GM19455 (cell line): ENCODE results near the gene MYOZ3.

Experiments used
- ATAC-seq: cut with Tn5 transposase; IDR thresholded peaks from one replicate; pipeline ENCODE4 v1.9.1; 2021; ENCODE audit not compliant: unreplicated experiment

MYOZ3 gene, protein sequence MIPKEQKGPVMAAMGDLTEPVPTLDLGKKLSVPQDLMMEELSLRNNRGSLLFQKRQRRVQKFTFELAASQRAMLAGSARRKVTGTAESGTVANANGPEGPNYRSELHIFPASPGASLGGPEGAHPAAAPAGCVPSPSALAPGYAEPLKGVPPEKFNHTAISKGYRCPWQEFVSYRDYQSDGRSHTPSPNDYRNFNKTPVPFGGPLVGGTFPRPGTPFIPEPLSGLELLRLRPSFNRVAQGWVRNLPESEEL

DNA sequence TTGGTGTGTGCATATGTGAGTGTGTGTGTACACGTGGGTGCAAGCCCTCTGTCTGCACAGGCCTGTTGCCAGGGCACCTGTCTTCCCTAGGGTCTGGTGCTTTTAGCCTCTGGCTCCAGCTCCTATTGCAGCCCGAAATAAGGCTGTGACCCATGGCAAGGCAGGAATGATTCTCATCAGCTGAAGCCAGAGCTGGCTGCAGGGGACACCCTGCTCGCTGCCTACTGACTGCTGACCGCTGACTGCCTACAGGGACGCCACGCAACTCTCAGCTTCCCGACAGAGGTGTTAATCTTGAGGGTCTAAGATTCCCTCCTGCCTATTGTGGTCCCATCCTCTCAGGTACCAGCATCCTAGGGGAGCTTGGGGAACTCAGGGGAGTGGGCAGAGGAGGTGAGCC is at the start of gene MYOZ3:
TSS of gene MYOZ3 (plus strand) at position 166 of the 400 bp plus-strand sequence. CDS start 1,691 bp downstream, outside the sequence.
- no peak for ATAC-seq

DNA sequence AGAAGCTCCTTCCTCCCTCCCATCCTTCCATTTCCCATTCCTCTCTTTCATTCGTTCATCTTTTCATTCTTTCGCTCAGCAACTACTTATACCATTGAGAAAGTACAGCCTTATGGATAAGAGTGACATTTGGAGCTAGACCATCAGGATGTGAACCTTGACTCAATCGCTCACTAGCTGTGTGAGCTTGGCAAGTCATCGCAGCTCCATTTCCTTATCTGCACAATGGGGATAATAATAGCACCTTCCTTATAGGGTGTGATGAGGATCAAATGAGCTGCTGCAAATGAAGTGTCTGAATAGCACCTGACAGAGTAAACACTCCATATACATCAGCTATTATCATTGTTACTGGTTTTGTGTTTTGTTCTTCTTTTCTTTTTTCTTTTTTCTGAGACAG is 48.6 kb upstream of the MYOZ3 start:
- no peak for ATAC-seq

DNA sequence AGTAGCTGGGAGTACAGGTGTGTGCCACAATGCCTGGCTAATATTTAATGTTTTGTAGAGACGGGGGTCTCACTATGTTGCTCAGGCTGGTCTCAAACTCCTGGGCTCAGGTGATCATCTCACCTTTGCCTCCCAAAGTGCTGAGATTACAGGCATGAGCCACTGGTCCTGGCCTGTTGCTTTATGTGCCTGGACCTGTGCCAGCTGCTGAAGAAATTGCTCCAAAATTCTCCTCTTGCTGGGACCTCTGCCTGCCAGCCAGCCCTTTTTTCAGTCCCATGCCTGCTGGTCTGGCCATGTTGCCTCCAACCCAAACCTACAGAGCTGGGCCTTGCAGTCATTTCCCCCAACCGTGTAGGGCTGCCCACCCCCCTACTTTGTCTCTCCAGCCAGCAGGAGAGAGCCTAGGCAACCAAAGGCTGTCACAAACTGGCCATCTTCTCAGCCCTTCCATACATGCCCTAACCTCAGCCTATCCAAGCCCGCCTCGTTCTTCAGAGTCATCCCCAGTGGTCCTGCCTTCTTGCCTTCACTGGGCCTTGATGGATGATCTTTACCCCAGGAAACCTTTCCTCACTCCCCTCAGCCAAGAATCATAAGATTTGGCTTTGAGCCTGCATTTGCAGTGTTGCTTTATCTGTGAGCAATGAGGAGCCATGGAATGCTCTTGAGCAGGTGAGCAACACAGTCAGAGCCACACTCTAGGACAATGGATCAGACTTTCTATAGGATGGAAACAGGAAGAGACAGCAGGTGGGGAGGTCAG is 48.0 kb upstream of the MYOZ3 start:
- ATAC-seq: no peak

DNA sequence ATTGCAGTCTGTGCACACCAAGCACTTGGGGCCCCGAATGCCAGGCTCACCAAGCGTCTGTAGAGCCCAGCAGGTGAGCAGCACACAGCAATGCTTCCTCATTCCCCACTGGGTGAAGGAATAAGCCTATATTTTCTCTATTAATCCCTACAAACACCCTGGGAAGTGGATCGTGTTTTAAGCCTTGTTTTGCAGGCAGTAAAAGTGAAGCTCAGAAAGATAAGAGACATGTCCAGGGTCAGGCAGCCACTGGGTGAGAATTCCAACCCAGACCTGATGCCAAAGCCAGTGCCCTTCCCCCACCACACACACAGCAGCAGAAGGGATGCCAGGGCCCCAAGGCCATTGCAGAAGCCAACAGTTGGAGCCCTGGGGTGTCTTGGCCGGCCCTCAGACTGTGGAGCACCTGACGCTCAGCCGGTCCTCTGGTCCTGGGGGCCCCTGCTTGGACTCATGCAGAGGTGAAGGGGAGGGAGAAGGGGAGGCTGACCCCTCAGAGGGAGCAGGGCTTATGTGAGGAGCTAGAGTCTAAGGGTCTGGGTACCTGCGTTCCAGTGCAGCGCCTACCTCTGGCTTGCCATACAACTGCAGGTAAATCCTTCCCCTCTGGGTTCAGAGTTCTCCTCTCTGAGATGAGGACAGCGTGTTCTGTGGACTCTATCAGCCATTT is 46.9 kb upstream of the MYOZ3 start:
- no peak for ATAC-seq

DNA sequence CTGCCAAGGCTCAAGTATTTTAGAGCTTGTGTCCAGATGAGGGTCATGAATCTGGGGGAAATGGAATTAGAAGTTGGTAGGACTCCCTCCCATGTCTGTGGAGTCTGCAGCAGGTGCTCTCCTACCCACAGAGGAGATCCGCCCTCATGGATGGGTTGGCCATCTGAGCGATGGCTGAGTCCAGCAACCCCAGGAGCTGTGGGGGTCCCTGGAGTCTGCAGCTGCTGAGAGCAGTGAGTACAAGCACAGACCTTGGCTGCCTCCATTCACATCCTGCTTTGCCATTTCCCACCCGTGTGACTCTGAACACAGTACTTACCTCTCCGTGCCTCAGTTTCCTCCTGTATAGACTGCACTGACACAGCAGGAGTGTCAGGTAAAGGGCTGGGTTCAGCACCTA is 46.4 kb upstream of the MYOZ3 start:
- ATAC-seq: no peak

DNA sequence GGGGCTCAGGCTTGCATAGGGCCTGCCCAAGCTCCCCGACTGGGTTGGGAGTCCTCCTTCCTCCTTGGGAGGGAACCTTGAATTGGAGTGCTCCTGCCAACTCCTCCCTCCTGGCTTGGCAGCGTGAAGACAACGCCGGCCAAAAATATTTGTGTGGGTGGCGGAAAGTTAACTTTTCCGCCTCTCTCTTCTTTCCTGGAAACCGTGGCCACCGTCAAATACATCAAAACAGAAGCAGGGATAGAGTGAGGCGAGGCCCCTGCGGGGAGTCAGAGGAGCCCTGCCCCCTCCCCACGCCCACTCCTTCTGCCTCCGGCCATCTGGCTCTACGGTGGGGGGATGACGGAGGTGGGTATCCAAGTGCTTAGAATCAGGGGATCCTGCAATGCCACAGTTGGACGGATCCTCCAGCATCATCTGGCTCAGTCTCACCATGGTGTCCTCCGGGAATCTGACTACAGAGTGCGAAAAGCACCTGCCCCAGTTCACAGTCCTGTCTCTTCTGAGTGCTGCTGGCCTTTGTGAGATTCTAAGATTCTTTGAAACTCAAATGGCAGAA is 45.8 kb upstream of the MYOZ3 start:
- ATAC-seq: no peak

DNA sequence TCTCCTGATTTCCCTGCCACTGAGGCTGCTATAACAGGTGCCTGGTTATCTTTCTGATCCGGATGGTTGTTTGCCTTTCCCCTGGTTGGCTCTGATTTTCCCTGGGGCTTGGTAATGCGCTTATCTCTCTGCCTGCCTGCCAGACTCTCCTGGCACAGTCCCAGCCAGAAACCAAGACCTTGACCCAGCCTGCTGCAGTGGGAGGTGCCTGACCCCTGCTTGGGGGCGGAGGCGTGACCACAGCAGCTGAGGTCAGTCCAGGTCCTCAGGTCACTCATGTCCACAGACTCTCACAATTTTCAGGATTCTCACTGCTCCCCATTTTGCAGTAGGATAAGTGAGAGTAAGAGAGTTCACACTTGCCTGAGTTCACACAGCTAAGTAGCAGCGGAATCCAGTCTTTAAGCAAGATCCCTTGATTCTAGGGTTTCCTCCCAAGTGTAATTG is 45.0 kb upstream of the MYOZ3 start:
- no peak for ATAC-seq

DNA sequence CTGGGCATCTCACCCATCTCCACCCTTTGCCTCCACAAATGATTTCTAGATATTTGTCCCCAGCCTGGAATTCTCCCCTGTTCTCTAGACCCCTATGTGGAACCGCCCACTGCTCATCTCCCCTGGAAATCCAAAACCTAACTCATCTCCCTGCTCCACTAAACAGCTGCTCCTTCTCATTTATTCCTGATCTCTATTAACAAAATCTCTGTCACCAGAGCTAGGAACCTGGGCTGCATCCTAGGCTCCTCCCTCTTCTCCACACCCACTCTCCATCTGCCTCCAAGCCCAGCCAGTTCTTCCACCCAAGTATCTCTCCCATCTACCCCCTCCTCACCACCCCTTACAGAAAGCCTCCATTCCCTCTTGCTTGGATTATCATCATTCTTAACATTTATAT is 44.5 kb upstream of the MYOZ3 start:
- ATAC-seq: no peak

DNA sequence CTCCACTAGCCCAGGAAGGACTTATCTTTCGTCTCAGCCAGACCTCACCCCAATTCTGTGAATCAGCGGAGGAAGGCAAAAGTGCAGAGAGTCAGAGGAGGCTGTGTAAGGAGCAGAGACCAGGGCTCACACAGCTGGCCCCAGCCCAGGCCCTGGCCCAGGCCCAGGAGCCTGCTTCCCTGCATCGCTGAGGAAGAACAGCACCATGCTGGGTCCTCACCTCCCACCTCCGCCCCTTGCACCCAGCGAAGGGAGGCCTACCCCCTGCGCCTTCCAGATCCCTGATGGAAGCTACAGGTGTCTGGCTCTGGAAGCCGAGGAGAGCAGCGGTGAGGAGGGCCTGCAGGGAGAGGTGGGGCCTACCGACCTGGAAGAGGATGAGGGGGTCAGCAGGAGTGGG is 42.9 kb upstream of the MYOZ3 start:
- no peak for ATAC-seq

DNA sequence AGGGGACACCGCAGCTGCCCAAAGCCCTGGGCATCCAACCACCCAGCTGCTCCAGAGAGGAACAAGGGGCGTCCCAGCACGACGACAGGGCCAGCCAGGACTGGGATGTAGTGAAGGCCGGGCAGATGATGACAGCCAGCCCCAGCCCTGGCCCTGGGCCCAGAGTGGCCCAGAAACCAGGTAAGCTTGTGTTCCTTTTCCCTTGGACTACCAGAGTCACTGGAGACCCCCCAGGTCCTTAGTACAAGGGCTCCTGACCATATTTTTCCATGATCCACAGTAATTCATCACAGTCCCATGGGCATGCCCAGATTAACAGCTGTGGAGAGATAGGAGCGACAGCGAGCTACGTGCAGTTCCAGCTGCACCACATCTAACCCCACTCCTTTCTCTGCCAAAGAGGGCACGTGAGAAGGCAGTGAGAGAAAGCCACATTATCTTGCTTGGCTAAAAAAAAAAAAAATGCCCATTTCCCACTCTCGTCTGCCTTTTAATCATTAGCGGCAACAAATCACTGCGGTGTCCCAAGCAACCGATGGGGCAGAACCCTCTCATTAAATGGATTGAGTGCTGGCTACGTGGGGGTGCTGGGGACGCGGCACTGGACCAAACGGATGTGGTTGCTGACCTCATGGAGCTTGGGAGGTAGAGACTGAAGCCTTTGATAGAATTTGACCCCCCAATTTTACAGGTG is 42.3 kb upstream of the MYOZ3 start:
- no peak for ATAC-seq

DNA sequence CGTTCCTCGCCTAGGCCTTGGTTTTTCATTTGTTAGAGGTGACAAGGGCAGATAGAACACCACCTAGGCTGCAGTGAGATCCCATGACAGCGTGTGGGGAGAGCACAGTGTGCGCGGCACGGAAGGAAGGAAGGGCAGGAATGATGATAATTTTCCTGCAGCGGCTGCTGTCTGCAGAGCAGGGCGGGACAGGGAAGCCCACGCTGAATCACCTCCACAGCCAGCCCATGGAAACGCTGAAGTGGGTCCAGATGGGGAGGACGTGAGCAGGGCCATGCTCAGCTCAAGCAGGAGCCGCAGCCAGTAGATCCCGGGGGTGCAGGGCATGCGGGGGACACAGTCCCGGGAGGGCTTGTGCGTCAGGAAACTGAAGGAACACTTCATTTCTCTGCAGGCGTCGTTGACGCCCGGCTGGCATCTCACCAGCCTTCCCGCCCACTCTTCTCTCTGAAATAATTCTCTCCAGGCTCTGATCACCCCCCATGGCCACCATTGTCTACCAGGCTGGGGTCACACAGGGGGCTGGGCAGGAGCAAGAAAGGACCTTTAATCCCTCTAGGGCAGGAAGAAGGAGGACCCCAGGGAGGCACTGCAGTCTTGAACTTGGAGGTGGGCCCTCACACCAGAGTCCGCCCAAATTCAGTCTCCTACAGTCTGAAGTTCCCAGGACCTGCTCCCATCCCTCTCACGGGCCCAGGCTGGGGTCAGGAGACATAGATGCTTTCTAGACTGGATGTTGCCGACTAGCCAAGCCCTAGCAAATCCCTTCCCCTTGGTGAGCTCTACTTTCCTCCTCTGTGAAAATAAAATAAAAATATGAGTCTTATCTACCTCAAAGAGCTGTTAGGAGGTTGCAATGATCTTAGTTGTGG is 41.5 kb upstream of the MYOZ3 start:
- no peak for ATAC-seq

DNA sequence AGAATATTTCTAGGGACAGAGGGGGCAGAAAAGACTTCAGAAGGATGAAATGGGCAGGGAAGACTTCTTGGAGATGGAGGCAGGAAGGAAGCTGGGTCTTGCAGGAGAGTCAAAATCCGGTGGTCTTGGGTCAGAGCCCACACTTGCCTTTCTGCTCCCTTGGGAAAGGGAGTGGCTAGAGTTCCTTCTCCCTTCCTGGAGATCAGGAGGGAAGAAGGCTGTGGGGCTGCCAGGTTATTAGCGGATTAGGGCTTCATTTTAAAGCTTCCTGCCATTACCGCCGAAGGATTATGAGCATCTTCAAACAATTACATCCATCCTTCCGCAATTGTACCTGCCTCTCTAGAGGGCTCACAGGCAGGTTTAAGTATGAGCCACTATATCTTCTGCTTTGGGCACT is 39.8 kb upstream of the MYOZ3 start:
- ATAC-seq: no peak

DNA sequence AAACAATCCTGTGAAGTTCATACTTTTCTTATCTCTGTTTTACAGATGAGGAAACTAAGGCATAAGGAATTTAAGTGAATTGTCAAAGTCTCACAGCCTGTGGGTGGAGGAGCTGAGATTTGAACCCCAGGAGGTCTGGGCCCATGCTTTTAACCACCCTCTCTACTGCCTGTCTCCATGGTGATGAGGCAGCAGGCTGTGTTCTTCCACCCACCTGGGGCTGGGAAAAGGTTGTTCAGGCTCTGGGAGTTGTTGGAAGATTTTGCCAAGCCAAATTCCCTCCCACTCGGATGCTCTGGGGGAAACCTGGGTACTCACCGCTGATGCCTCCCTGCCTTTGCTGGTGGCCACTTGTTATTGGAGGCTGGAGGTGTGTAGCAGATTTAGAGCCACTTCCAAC is 38.9 kb upstream of the MYOZ3 start:
- no peak for ATAC-seq

DNA sequence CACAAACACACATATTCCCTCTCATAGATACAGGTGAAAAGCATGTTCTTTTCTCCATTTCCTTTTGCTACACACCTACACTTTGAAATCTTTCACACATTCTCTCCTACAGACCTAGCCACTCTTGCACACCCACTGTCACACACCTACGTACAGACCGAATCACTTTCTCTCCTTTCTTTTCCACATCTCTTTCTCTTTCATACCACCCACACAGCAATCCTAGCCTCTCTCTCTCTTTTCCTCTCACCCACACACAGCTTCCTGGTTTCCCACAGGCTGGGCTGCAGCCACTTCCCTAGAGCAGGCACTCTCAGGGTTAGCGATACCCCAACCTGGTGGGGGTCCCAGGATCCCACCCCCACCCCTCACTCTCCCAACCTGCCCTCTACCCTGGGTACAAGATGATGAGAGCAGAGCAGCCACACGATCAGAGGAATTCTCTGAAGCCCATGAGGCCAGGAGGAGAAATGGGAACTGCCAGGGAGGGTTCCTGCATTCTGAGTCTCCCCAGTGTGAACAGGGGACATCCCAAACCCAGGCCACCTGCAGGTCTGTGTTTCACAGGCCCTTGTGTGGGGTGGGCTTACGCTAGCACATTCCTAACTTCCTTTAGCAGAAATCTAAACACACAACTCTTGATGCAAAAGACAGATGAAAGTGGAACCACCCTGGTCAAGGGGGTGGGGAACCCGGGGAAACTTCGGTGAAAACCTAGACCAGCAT is 37.7 kb upstream of the MYOZ3 start:
- ATAC-seq: no peak

DNA sequence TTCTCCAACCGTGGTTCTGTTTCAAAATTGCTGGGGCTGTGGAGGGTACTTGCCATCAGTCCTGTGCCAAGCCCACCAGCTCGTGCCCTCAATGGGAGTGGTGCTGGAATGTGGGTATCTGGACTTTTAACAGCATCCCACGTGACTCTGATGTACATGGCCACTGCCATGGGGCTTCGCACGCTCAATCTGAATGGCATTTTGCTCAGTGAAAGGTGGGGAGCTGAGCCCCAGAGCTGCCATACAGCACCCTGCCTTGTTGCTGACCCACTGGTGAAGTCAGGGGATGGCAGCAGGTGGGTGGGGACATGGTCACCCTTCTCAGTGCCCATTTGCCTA is 37.2 kb upstream of the MYOZ3 start:
- no peak for ATAC-seq

DNA sequence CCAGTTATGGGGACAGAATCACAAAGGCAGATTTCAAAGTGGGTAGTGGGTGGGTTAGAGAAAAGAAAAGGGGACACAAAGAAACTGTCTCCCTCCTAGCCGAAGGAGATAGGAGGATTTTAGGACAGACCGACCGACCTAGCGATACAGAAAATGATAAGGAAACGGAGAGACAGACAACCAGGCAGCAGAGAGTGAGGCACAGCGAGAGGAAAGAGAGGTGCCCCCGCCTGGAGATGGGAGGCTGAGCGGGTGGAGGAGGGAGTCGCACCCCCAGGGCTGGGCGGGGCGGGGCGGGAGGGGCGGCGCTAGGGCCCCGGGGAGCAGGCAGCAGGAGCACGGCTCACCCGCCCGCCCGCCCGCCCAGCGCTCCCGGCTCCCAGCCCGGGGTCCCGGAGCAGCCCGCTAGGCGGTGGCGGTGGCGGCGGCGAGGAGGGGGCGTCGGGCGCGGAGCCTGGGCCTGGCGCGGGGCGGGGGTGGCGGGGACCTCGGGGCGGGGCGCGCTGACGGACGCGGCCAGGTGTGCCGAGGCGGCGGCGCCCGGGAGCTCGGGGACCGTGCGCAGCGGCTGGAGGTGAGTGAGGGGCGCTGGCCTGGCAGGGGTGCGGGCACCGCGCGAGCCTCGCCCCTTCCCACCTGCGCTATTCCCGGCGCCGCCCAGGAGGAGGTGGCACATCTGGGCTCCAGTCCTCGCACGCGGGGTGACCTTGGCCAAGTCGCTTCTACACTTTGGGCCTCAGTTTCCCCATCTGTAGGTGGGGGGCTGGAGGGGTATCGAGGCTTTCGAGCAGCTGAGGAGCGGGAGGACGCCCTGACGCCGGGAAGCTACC is 36.5 kb upstream of the MYOZ3 start:
- peak; percentile 45 for ATAC-seq

DNA sequence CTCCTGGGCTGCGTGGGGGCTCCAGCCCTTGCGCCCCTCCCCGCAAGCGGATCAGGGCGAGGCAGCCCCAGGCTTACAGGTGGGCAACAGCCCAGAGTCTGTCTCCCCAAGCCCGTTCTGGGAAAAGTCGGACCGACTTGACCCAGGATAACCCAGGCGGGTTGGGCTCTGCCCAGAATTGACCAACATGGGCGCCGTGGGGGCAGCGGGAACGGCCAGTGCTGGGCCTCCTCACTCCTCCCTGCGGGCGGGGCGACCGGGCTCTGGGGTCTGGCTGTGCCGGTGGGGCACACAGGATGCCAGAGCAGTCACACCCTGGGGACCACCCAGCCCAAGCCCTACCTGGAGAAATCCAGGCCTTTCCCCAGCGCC is 35.9 kb upstream of the MYOZ3 start:
- no peak for ATAC-seq

DNA sequence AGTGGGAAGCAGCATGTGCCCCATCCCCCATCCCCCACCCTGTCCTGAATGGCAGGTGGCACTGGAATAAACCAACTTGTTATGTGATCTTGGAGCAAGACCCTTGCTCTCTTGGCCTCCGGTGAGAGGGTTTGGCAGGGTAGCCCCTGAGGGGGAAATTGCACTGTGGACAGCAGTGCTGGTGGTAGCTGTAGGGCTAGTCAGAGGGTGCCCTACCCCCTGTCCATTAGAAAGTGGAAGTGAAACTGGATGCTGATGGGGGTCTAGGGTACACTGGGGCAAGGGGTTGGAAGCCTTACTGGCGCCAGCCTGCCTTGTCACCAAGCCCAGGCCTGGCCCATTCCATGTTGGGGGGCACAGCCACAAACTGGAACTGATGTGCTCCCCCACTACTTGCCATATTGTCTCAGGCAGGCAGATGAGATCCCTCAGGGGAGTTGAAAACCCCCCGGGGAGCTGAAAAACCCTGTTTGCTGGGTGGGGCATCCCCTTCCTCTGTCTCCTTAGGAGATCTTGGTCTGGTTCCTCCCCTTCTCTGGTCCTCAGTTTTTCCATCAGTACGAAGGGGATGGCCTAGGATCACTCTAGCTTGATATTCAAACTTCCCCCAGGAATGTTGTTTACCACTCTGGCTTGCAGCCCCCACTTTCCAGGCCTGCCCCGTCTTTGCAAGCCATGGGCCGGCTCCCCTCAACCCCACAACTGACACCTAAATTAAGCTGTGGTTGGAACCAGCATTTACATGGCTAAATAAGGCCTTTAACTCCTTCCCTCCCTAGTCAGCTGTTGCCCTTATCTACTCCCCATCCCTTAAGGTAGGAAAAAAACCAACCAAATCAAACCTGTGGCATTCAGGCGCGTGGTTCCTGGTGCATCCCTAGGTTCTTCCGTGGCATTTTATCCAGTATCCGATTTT is 35.0 kb upstream of the MYOZ3 start:
- no peak for ATAC-seq
